Measurements from ENCODE around the gene ADAMTSL4.

DNA sequence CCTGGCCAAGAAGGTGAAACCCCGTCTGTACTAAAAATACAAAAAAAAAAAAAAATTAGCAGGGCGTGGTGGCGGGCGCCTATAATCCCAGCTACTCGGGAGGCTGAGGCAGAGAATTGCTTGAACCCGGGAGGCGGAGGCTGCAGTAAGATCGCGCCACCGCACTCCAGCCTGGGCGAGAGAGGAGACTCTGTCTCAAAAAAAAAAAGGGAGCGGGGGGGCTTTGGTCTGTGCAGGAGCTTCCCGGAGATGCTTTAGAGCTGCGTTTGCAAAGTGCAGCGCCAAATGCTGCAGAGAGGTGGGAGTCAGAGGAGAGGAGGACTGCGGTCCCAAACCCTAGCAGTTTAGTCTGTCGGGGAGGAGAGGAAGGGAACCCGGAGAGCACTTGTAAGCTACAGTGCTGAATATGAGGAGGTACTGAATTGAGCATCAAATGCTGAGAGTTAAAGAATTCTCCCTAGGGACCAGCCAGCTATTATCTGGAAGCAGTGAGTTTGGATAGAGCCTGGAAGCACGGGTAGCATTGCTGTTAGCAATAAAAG is 33.1 kb upstream of the ADAMTSL4 start:
- TF ChIP-seq, protein P1, sequence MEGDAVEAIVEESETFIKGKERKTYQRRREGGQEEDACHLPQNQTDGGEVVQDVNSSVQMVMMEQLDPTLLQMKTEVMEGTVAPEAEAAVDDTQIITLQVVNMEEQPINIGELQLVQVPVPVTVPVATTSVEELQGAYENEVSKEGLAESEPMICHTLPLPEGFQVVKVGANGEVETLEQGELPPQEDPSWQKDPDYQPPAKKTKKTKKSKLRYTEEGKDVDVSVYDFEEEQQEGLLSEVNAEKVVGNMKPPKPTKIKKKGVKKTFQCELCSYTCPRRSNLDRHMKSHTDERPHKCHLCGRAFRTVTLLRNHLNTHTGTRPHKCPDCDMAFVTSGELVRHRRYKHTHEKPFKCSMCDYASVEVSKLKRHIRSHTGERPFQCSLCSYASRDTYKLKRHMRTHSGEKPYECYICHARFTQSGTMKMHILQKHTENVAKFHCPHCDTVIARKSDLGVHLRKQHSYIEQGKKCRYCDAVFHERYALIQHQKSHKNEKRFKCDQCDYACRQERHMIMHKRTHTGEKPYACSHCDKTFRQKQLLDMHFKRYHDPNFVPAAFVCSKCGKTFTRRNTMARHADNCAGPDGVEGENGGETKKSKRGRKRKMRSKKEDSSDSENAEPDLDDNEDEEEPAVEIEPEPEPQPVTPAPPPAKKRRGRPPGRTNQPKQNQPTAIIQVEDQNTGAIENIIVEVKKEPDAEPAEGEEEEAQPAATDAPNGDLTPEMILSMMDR (IDR thresholded peaks at IDR 0.05) = peak in 1 of 4 experiments; percentile 13
- TF ChIP-seq EP300 (IDR thresholded peaks at IDR 0.05) = no peak
